GM12873 (cell line): ENCODE data around the gene PBXIP1.

ENCODE experiments used
- CTCF ChIP-seq: IDR thresholded peaks from 2 replicates; pipeline ENCODE4 v1.5.1; 2012; ENCODE audit warnings: low read depth, mild to moderate bottlenecking, moderate library complexity, low read length, control low read depth; ENCODE audit not compliant: insufficient read depth; ENCODE audit errors: missing control alignments

The PBXIP1 gene

GRCh38 chr1:154896771-154897286 lies 59.1 kb downstream of the PBXIP1 start:
- TF ChIP-seq CTCF = no peak

- no peak for TF ChIP-seq CTCF
These were observed 60.1 kb downstream of the PBXIP1 start for GRCh38 chr1:154895798-154896197.
